HUES6 (cell line): ENCODE data around the gene CAST.

Experiments used
- H3K27ac ChIP-seq: 2 replicates; pipeline ENCODE4 v1.7.0; 2013; ENCODE audit warnings: low read depth, mild to moderate bottlenecking, low read length, inconsistent platforms
- H3K27me3 ChIP-seq: 2 replicates; pipeline ENCODE4 v1.6.1; 2013; ENCODE audit warnings: low read length; ENCODE audit not compliant: control insufficient read depth, insufficient read depth
- H3K36me3 ChIP-seq: 2 replicates; pipeline ENCODE4 v1.6.1; 2013; ENCODE audit warnings: low read length; ENCODE audit not compliant: control insufficient read depth, insufficient read depth
- H3K4me1 ChIP-seq: 2 replicates; pipeline ENCODE4 v1.6.1; 2013; ENCODE audit warnings: low read length; ENCODE audit not compliant: control insufficient read depth, insufficient read depth
- H3K4me3 ChIP-seq: 2 replicates; pipeline ENCODE4 v1.5.1; 2013; ENCODE audit warnings: low read depth, low read length
- H3K9ac ChIP-seq: one replicate; pipeline ENCODE4 v1.6.1; 2013; ENCODE audit warnings: mild to moderate bottlenecking, low read length
- H3K9me3 ChIP-seq: 2 replicates; pipeline ENCODE4 v1.6.1; 2013; ENCODE audit warnings: low read depth, low read length; ENCODE audit not compliant: control insufficient read depth, insufficient read depth

CAST gene

GRCh38 chr5:96699186-96699820 lies 37.1 kb downstream of the CAST start:
- no peak overlapping the region for H3K9ac ChIP-seq
- H3K9me3 ChIP-seq, result no peaks in the 10 kb centered on the region
- H3K4me1 ChIP-seq, result peaks cover 17% of the 10 kb centered on the region
- H3K27ac ChIP-seq, result no peak overlapping the region
- no peaks in the 10 kb centered on the region for H3K36me3 ChIP-seq
- no peak overlapping the region for H3K4me3 ChIP-seq
- H3K27me3 ChIP-seq, result peaks cover 9% of the 10 kb centered on the region

- Histone ChIP-seq H3K9me3 (no peaks in the 10 kb centered on the region), H3K9ac (peak overlapping the region; percentile 89), H3K4me3 (peak overlapping the region; percentile 85), H3K27me3 (peaks cover 9% of the 10 kb centered on the region), H3K36me3 (no peaks in the 10 kb centered on the region), H3K27ac (no peak overlapping the region), H3K4me1 (peaks cover 17% of the 10 kb centered on the region)
Observed at GRCh38 chr5:96702503-96703383, 40.6 kb downstream of the CAST start.

GRCh38 chr5:96703384-96703920 lies 41.3 kb downstream of the CAST start:
- Histone ChIP-seq H3K4me1 (peaks cover 17% of the 10 kb centered on the region), H3K27me3 (peaks cover 9% of the 10 kb centered on the region), H3K4me3 (peak overlapping the region; percentile 85), H3K27ac (no peak overlapping the region), H3K36me3 (no peaks in the 10 kb centered on the region), H3K9me3 (no peaks in the 10 kb centered on the region), H3K9ac (peak overlapping the region; percentile 89)

DNA sequence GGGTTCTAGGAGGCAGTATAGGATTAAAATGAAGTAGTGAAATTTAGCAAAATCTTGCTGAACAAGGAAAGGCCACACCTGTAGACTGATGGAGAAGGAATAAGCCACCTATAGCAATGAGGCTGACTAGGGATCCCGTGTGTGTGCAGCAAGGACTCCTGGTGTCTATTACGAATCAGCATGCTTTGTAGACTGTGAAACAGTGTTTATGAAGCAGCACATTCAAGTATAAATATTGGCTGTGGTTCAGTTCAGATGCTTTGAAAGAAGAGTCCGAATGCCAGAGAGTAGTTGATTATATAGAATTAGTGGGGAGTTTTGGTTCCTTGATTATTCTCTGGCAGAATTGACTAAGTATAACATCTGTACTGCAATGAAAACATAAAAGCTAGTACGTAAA lies 41.8 kb downstream of the CAST start:
- H3K9me3 ChIP-seq, result no peaks in the 10 kb centered on the region
- H3K36me3 ChIP-seq, result no peaks in the 10 kb centered on the region
- H3K27ac ChIP-seq, result no peak overlapping the region
- H3K27me3 ChIP-seq, result peaks cover 9% of the 10 kb centered on the region
- H3K9ac ChIP-seq, result no peak overlapping the region
- H3K4me1 ChIP-seq, result peaks cover 17% of the 10 kb centered on the region
- peak overlapping the region; percentile 85; the same call in 1 of the 2 replicates for H3K4me3 ChIP-seq

DNA sequence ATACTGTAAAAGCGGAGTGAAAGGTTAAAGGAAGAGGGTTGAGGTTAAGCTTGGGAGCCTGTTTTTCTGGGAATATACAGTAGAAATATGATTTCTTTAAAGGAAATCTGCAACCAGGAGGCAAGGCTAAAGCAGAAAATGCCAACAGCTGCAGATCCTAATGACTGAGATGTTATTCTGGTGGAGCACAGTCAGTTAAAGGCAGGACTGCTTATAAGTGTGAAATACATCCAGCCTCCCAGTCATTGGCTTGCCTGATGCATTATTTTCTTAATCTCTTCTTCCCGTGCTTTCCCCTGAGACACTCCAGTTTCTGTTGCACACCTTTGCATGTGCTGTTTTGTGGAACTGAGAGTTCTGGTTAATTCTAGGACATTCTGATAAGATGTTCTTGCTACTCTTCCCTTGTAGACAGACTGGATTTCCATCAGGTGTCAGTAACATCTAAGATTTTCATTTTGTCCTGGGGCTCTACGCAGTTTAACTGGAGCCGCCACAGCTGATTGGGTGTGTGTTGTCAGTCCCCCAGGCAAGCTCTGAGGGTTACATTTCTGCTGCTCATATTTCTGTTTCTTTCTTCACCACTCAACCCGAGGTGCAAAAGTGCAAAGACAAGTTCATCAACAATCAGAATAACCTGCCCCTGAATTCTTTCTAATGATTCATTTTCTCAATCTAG lies 44.4 kb downstream of the CAST start:
- H3K36me3 ChIP-seq, result no peaks in the 10 kb centered on the region
- H3K4me1 ChIP-seq, result peaks cover 7% of the 10 kb centered on the region; the same call in 1 of the 2 replicates
- no peak overlapping the region for H3K4me3 ChIP-seq
- no peak overlapping the region for H3K27ac ChIP-seq
- H3K9ac ChIP-seq, result no peak overlapping the region
- peaks cover 9% of the 10 kb centered on the region for H3K27me3 ChIP-seq
- no peaks in the 10 kb centered on the region for H3K9me3 ChIP-seq

DNA sequence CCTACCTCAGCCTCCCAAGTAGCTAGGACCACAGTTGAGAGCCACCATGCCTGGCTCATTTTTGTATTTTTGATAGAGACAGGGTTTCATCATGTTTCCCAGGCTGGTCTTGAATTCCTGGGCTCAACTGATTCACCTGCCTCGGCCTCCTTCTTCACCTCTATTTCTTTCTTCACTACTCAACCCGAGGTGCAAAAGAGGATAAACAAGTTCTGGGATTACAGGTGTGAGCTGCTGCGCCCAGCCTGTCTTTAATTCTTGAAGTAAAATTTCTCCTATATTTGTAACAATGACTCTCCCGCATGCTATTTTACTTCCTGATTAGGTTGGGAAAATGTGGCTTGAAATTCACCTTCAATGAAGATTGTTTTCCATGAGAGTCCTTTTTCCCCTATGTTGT lies 46.4 kb downstream of the CAST start:
- Histone ChIP-seq H3K9me3 (no peaks in the 10 kb centered on the region), H3K27me3 (peaks cover 6% of the 10 kb centered on the region), H3K27ac (no peak overlapping the region), H3K4me1 (peaks cover 3% of the 10 kb centered on the region; the same call in 1 of the 2 replicates), H3K4me3 (no peak overlapping the region), H3K36me3 (no peaks in the 10 kb centered on the region), H3K9ac (no peak overlapping the region)

- no peak overlapping the region for H3K9ac ChIP-seq
- H3K36me3 ChIP-seq, result no peaks in the 10 kb centered on the region
- H3K27me3 ChIP-seq, result no peaks in the 10 kb centered on the region
- H3K4me1 ChIP-seq, result no peaks in the 10 kb centered on the region
- no peak overlapping the region for H3K4me3 ChIP-seq
- no peak overlapping the region for H3K27ac ChIP-seq
- no peaks in the 10 kb centered on the region for H3K9me3 ChIP-seq
Observed at GRCh38 chr5:96709152-96709821, 47.1 kb downstream of the CAST start.

- H3K27me3 ChIP-seq, result no peaks in the 10 kb centered on the region
- H3K27ac ChIP-seq, result no peak overlapping the region
- peaks cover 4% of the 10 kb centered on the region; the same call in 1 of the 2 replicates for H3K4me1 ChIP-seq
- H3K9ac ChIP-seq, result no peak overlapping the region
- no peak overlapping the region for H3K4me3 ChIP-seq
- H3K9me3 ChIP-seq, result no peaks in the 10 kb centered on the region
- no peaks in the 10 kb centered on the region for H3K36me3 ChIP-seq
Observed at GRCh38 chr5:96712100-96712746, 50.0 kb downstream of the CAST start.

- H3K9ac ChIP-seq, result no peak overlapping the region
- H3K4me3 ChIP-seq, result no peak overlapping the region
- H3K27ac ChIP-seq, result no peak overlapping the region
- H3K36me3 ChIP-seq, result no peaks in the 10 kb centered on the region
- no peaks in the 10 kb centered on the region for H3K27me3 ChIP-seq
- no peaks in the 10 kb centered on the region for H3K9me3 ChIP-seq
- peaks cover 4% of the 10 kb centered on the region; the same call in 1 of the 2 replicates for H3K4me1 ChIP-seq
Observed at GRCh38 chr5:96714450-96714849, 52.3 kb downstream of the CAST start.

- Histone ChIP-seq H3K27ac (no peak overlapping the region), H3K4me3 (no peak overlapping the region), H3K4me1 (peaks cover 4% of the 10 kb centered on the region; the same call in 1 of the 2 replicates), H3K9ac (no peak overlapping the region), H3K36me3 (no peaks in the 10 kb centered on the region), H3K27me3 (no peaks in the 10 kb centered on the region), H3K9me3 (no peaks in the 10 kb centered on the region)
Observed at GRCh38 chr5:96714951-96715451, 52.8 kb downstream of the CAST start.
